ENCODE data around the gene EEFSEC.

GRCh38 chr3:128222796-128223385 lies 69.6 kb downstream of the EEFSEC start:
- TF ChIP-seq POLR2A (IDR thresholded peaks at IDR 0.05) (no peak), CTCF (IDR thresholded peaks at IDR 0.05) (no peak)
